Body of pancreas (tissue), 4 donors: ENCODE results near the gene USP17L21.
"Not testable (repeated sequence)": the region's sequence is repeated elsewhere in the genome, so short reads cannot be mapped to it uniquely, and the experiment has no call there.

Experiments
- POLR2A ChIP-seq, 3 donors: fragments of 450-650 bp; IDR thresholded peaks; one replicate each; pipeline ENCODE4 v1.6.1; 2016; ENCODE audit warnings: antibody characterized with exemption in 3 of 3, mild to moderate bottlenecking in 2 of 3
- TF ChIP-seq, protein P1 (sequence below), 7 experiments: fragments of 450-650 bp in 4 of 7; fragments of 200-600 bp in 3 of 7; sonication (generic) in 3 of 7; IDR thresholded peaks; one replicate each; pipeline ENCODE4 v1.5.1; 2016 to 2019; ENCODE audit warnings: antibody characterized with exemption in 7 of 7

DNA sequence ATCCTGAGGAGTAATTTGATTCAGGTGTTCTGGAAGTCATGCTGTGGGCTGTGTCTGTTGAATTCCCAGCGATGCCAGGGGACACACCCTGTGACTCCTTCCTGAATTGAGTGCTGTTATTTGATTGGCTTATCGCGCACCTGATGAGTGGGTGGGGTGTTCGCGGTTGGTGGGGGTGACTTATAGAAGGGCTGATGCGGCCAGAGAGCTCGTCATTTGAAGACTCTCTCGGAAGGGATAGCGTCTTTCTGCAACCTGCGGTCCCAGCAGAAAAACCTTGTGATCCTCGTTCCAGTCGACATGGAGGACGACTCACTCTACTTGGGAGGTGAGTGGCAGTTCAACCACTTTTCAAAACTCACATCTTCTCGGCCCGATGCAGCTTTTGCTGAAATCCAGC, 4.6 kb downstream of the USP17L21 start, which contains the start of gene USP17L22:
- TF ChIP-seq, protein P1, sequence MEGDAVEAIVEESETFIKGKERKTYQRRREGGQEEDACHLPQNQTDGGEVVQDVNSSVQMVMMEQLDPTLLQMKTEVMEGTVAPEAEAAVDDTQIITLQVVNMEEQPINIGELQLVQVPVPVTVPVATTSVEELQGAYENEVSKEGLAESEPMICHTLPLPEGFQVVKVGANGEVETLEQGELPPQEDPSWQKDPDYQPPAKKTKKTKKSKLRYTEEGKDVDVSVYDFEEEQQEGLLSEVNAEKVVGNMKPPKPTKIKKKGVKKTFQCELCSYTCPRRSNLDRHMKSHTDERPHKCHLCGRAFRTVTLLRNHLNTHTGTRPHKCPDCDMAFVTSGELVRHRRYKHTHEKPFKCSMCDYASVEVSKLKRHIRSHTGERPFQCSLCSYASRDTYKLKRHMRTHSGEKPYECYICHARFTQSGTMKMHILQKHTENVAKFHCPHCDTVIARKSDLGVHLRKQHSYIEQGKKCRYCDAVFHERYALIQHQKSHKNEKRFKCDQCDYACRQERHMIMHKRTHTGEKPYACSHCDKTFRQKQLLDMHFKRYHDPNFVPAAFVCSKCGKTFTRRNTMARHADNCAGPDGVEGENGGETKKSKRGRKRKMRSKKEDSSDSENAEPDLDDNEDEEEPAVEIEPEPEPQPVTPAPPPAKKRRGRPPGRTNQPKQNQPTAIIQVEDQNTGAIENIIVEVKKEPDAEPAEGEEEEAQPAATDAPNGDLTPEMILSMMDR (IDR thresholded peaks at IDR 0.05) = not testable (repeated sequence)
- not testable (repeated sequence) for TF ChIP-seq POLR2A (IDR thresholded peaks at IDR 0.05)
